ENCODE results near the gene ZNF343.

ZNF343 gene

GRCh38 chr20:2460752-2461424 is 47.8 kb downstream of the ZNF343 start:
- H3K4me3 ChIP-seq (ENCODE audit: low read depth, low read length) = no peak overlapping the region
- TF ChIP-seq CTCF (IDR thresholded peaks at IDR 0.05; ENCODE audit: control insufficient read depth, extremely low read depth, insufficient read depth) = no peak
- no peak for DNase-seq (ENCODE audit: low read depth)

GRCh38 chr20:2459981-2460751 is 48.5 kb downstream of the ZNF343 start:
- TF ChIP-seq CTCF (IDR thresholded peaks at IDR 0.05; ENCODE audit: control insufficient read depth, extremely low read depth, insufficient read depth) = no peak
- no peak for DNase-seq (ENCODE audit: low read depth)
- no peak overlapping the region for H3K4me3 ChIP-seq (ENCODE audit: low read depth, low read length)

GRCh38 chr20:2458919-2459499 is 49.7 kb downstream of the ZNF343 start:
- DNase-seq (ENCODE audit: low read depth) = no peak
- TF ChIP-seq CTCF (IDR thresholded peaks at IDR 0.05; ENCODE audit: control insufficient read depth, extremely low read depth, insufficient read depth) = no peak
- H3K4me3 ChIP-seq (ENCODE audit: low read depth, low read length) = no peak overlapping the region

GRCh38 chr20:2455771-2456497 is 52.8 kb downstream of the ZNF343 start:
- TF ChIP-seq CTCF (IDR thresholded peaks at IDR 0.05; ENCODE audit: control insufficient read depth, extremely low read depth, insufficient read depth) = no peak
- H3K4me3 ChIP-seq (ENCODE audit: low read depth, low read length) = no peak overlapping the region
- DNase-seq (ENCODE audit: low read depth) = no peak

- no peak for DNase-seq (ENCODE audit: low read depth)
- no peak overlapping the region for H3K4me3 ChIP-seq (ENCODE audit: low read depth, low read length)
- TF ChIP-seq CTCF (IDR thresholded peaks at IDR 0.05; ENCODE audit: control insufficient read depth, extremely low read depth, insufficient read depth) = no peak
Observed at GRCh38 chr20:2453792-2454191, 54.9 kb downstream of the ZNF343 start.

GRCh38 chr20:2451939-2452732 is 56.6 kb downstream of the ZNF343 start:
- TF ChIP-seq CTCF (IDR thresholded peaks at IDR 0.05; ENCODE audit: control insufficient read depth, extremely low read depth, insufficient read depth) = peak; percentile 90
- peak; percentile 65 for DNase-seq (ENCODE audit: low read depth)
- no peak overlapping the region for H3K4me3 ChIP-seq (ENCODE audit: low read depth, low read length)

Measured in LNCaP clone FGC (cell line).